Osteocyte (in vitro differentiated cells): Measurements from ENCODE around the gene MOB3B. TPM values are rescaled to one million over a fixed set of nuclear protein-coding genes. Genes with fewer than 3 reads are reported as not detected.
A peak's percentile ranks its signal among the peaks of the same experiment; 100 is the strongest.

Experiments used
- DNase-seq: peaks from one replicate; pipeline ENCODE4 v3.0.0; 2021; ENCODE audit warnings: mixed read lengths; ENCODE audit not compliant: unreplicated experiment; ENCODE audit errors: extremely low spot score
- H3K27ac Mint-ChIP-seq: one replicate; pipeline ENCODE4 v1.8.0; 2021; ENCODE audit warnings: mild to moderate bottlenecking, mixed read lengths; ENCODE audit not compliant: unreplicated experiment
- H3K27me3 Mint-ChIP-seq: one replicate; pipeline ENCODE4 v1.8.0; 2021; ENCODE audit warnings: mixed read lengths; ENCODE audit not compliant: unreplicated experiment
- H3K36me3 Mint-ChIP-seq: one replicate; pipeline ENCODE4 v1.8.0; 2021; ENCODE audit warnings: mixed read lengths; ENCODE audit not compliant: unreplicated experiment
- H3K4me1 Mint-ChIP-seq: one replicate; pipeline ENCODE4 v1.8.0; 2021; ENCODE audit warnings: mixed read lengths; ENCODE audit not compliant: unreplicated experiment
- H3K4me3 Mint-ChIP-seq: one replicate; pipeline ENCODE4 v1.8.0; 2021; ENCODE audit warnings: mild to moderate bottlenecking, moderate library complexity, mixed read lengths; ENCODE audit not compliant: unreplicated experiment
- H3K9me3 Mint-ChIP-seq: one replicate; pipeline ENCODE4 v1.8.0; 2021; ENCODE audit warnings: mixed read lengths; ENCODE audit not compliant: unreplicated experiment
- CTCF ChIP-seq: fragments of 200-600 bp; sonication (generic); IDR thresholded peaks from 2 replicates; pipeline ENCODE4 v1.5.0; 2021; ENCODE audit warnings: antibody characterized with exemption, mild to moderate bottlenecking, moderate library complexity
- total RNA-seq: library from RNA; stranded (reverse); gene quantifications from 2 replicates; pipeline ENCODE4 v1.2.1, GENCODE V29; 2021

Gene MOB3B
- total RNA-seq, 1 donor from 2014 or later: 7.6 TPM

GRCh38 chr9:27542508-27542907 lies 12.9 kb upstream of the MOB3B start:
- no peaks in the 10 kb centered on the region for H3K27me3 Mint-ChIP-seq
- no peak for TF ChIP-seq CTCF
- peaks cover 2% of the 10 kb centered on the region for H3K36me3 Mint-ChIP-seq
- DNase-seq: no peak
- no peaks in the 10 kb centered on the region for H3K9me3 Mint-ChIP-seq
- H3K4me3 Mint-ChIP-seq: no peak overlapping the region
- peak overlapping the region; percentile 29 for H3K27ac Mint-ChIP-seq
- peaks cover 50% of the 10 kb centered on the region for H3K4me1 Mint-ChIP-seq

GRCh38 chr9:27541740-27542139 lies 12.1 kb upstream of the MOB3B start:
- H3K4me1 Mint-ChIP-seq: peaks cover 50% of the 10 kb centered on the region
- H3K9me3 Mint-ChIP-seq: no peaks in the 10 kb centered on the region
- no peak for DNase-seq
- no peak for TF ChIP-seq CTCF
- no peak overlapping the region for H3K4me3 Mint-ChIP-seq
- H3K27me3 Mint-ChIP-seq: no peaks in the 10 kb centered on the region
- H3K36me3 Mint-ChIP-seq: peaks cover 2% of the 10 kb centered on the region
- H3K27ac Mint-ChIP-seq: peak overlapping the region; percentile 29

- H3K36me3 Mint-ChIP-seq: peaks cover 2% of the 10 kb centered on the region
- peaks cover 52% of the 10 kb centered on the region for H3K4me1 Mint-ChIP-seq
- no peak for TF ChIP-seq CTCF
- no peak for DNase-seq
- H3K4me3 Mint-ChIP-seq: no peak overlapping the region
- H3K27me3 Mint-ChIP-seq: no peaks in the 10 kb centered on the region
- no peaks in the 10 kb centered on the region for H3K9me3 Mint-ChIP-seq
- H3K27ac Mint-ChIP-seq: peak overlapping the region; percentile 87
Observed at GRCh38 chr9:27540502-27540901, 10.9 kb upstream of the MOB3B start.

- Mint-ChIP-seq H3K4me1 (peaks cover 52% of the 10 kb centered on the region), H3K4me3 (peak overlapping the region; percentile 26), H3K36me3 (peaks cover 2% of the 10 kb centered on the region), H3K9me3 (no peaks in the 10 kb centered on the region), H3K27me3 (no peaks in the 10 kb centered on the region), H3K27ac (peak overlapping the region; percentile 87)
- no peak for DNase-seq
- no peak for TF ChIP-seq CTCF
Observed at GRCh38 chr9:27539479-27540441, 10.1 kb upstream of the MOB3B start.

- Mint-ChIP-seq H3K4me3 (no peak overlapping the region), H3K9me3 (no peaks in the 10 kb centered on the region), H3K27me3 (peaks cover 2% of the 10 kb centered on the region), H3K36me3 (no peaks in the 10 kb centered on the region), H3K27ac (no peak overlapping the region), H3K4me1 (peaks cover 52% of the 10 kb centered on the region)
- no peak for DNase-seq
- TF ChIP-seq CTCF: no peak
Observed at GRCh38 chr9:27538647-27539046, 9.0 kb upstream of the MOB3B start.
